Thyroid gland (tissue), 4 donors: ENCODE results near the gene OTUD6A. TPM values are rescaled to one million over a fixed set of nuclear protein-coding genes. Genes with fewer than 3 reads are reported as not detected.

ENCODE experiments used
- DNase-seq, 2 donors: peaks; one replicate each; pipeline ENCODE4 v3.0.0-alpha.2; 2019
- H3K27ac ChIP-seq, 3 donors: fragments of 200-600 bp; sonication (generic); 1 replicate in 2 of 3; 2 replicates in 1 of 3; pipeline ENCODE4 v1.5.1; 2016 to 2019; ENCODE audit warnings: mild to moderate bottlenecking in 1 of 3, moderate library complexity in 1 of 3
- H3K27me3 ChIP-seq: fragments of 200-600 bp; sonication (generic); one replicate; pipeline ENCODE4 v1.5.1; 2019
- H3K36me3 ChIP-seq, 2 donors: fragments of 200-600 bp; sonication (generic); one replicate each; pipeline ENCODE4 v1.5.1; 2016 to 2019
- H3K4me1 ChIP-seq, 2 donors: fragments of 200-600 bp; sonication (generic); one replicate each; pipeline ENCODE4 v1.5.1; 2017 to 2019
- H3K4me3 ChIP-seq, 3 donors: fragments of 200-600 bp; sonication (generic); replicated peaks in 1 of 3; 1 replicate in 2 of 3; 2 replicates in 1 of 3; pipeline ENCODE4 v1.5.1; 2016; ENCODE audit warnings: mild to moderate bottlenecking in 1 of 3
- H3K9me3 ChIP-seq: fragments of 200-600 bp; sonication (generic); one replicate; pipeline ENCODE4 v1.5.1; 2017
- CTCF ChIP-seq, 6 experiments: fragments of 200-600 bp in 3 of 6; fragments of 450-650 bp in 3 of 6; sonication (generic) in 3 of 6; IDR thresholded peaks; one replicate each; pipeline ENCODE4 v1.5.1; 2016 to 2019; ENCODE audit warnings: antibody characterized with exemption in 6 of 6, mild to moderate bottlenecking in 2 of 6, inconsistent platforms in 1 of 6, moderate library complexity in 1 of 6
- POLR2A ChIP-seq, 2 donors: fragments of 450-650 bp; IDR thresholded peaks; one replicate each; pipeline ENCODE4 v1.6.1; 2017; ENCODE audit warnings: antibody characterized with exemption in 2 of 2, mild to moderate bottlenecking in 2 of 2, moderate library complexity in 1 of 2
- WGBS, 2 donors: methylation state at CpG; one replicate each; pipeline ENCODE4 v1.1.5; 2017; 5-methylcytosine and 5-hydroxymethylcytosine counted together
- intact Hi-C: fragments of 100-400 bp; cut with DNase I; formaldehyde crosslinking; loops from one replicate; pipeline ENCODE4 v1.15.1; 2023
- total RNA-seq, 4 donors: library from RNA; depleted of rRNA; stranded (reverse); fragments of >200 nt; gene quantifications; one replicate each; pipeline ENCODE4 v1.2.3, GENCODE V29; 2016

OTUD6A gene
- total RNA-seq, 4 donors from 2014 or later = not detected

DNA sequence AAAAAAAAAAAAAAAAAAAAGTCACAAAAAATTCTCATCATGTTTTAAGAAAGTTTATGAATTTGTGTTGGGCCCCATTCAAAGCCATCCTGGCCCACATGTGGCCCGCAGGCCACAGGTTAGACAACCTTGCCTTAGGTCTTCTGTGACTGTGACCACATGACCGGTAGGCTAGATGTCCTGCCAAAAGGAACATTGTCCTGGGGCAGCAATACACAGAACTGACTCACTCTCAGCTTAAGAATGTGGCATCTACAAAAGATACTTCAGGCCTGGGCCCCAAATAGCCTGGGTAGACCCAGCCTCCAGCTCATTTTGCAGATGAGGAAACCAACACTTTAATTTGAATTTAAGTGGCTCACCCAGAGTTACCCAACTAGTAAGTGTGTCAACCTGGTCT, 22.5 kb upstream of the OTUD6A start:
- Histone ChIP-seq H3K27me3 (no peaks in the 10 kb centered on the region), H3K4me3 (no peak overlapping the region), H3K36me3 (no peaks in the 10 kb centered on the region), H3K4me1 (no peaks in the 10 kb centered on the region), H3K27ac (no peak overlapping the region), H3K9me3 (no peaks in the 10 kb centered on the region)
- 94 to 100% methylated on average over 2 of the region's 2 CpGs for WGBS, 2 donors
- no peak for DNase-seq
- intact Hi-C loops = loop anchor here (5.0 to 10.0 kb wide), 2 partner anchors 55 to 497 kb away; no protein-coding TSS in a partner anchor
- no peak for TF ChIP-seq POLR2A (IDR thresholded peaks at IDR 0.05)

DNA sequence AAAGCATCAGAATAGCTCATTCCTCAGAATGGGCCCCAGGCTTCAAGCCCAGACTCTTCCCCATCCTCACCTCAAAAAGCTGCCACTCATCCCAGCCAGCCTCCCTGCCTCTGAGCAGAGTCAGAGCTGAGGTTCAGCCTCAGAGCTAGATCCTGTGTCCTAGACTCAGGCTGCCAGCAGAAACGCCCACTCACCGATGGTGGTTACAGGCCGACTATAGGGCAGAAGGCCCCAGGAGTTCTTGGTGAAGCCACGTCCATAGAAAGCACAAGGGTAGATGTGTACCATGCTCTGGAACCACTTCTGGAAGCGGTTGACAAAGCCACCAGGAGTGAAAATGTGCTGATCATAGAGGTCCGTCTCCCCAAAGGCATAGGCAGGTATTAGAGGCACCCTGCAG, 20.3 kb upstream of the OTUD6A start:
- no peak overlapping the region for H3K27ac ChIP-seq
- no peaks in the 10 kb centered on the region for H3K27me3 ChIP-seq
- H3K4me3 ChIP-seq = no peak overlapping the region
- intact Hi-C loops = no loop called here
- H3K36me3 ChIP-seq = no peaks in the 10 kb centered on the region
- no peaks in the 10 kb centered on the region for H3K9me3 ChIP-seq
- no peak for DNase-seq
- TF ChIP-seq POLR2A (IDR thresholded peaks at IDR 0.05) = no peak
- no peak for TF ChIP-seq CTCF (IDR thresholded peaks at IDR 0.05)
- 100% methylated on average over 2 of the region's 6 CpGs; no CpG with 5 or more reads in 1 of the 2 donors for WGBS, 2 donors
- no peaks in the 10 kb centered on the region for H3K4me1 ChIP-seq

GRCh38 chrX:70042399-70043371, 19.6 kb upstream of the OTUD6A start:
- Histone ChIP-seq H3K4me3 (no peak overlapping the region), H3K9me3 (no peaks in the 10 kb centered on the region), H3K36me3 (no peaks in the 10 kb centered on the region), H3K4me1 (no peaks in the 10 kb centered on the region), H3K27me3 (no peaks in the 10 kb centered on the region), H3K27ac (no peak overlapping the region)
- WGBS, 2 donors = 33 to 57% methylated on average over 5 to 7 of the region's 11 CpGs
- peak; percentile 52 to 60 for DNase-seq
- intact Hi-C loops = no loop called here
- TF ChIP-seq CTCF (IDR thresholded peaks at IDR 0.05) (no peak), POLR2A (IDR thresholded peaks at IDR 0.05) (no peak)

DNA sequence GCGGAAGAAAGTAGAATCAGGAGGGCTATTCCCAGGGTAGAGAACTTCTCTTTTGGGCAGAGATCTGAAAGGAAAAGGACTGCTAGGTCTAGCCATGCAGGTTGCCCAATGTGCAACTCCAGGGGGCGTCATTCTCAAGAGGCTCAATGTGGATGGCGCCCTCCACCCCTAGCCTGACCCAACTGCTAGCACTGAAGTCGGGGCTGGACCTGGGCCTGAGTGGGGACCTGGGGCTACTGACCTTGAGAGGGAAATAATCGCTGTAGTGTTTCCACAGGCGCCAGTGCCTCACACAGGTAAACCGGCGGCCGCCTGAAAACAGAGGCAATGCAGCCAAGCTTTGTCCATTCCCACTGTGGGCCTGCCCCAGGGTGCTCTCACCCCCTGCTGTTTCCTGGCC, 18.6 kb upstream of the OTUD6A start:
- TF ChIP-seq CTCF (IDR thresholded peaks at IDR 0.05) (no peak), POLR2A (IDR thresholded peaks at IDR 0.05) (no peak)
- intact Hi-C loops = no loop called here
- no peak for DNase-seq
- no peaks in the 10 kb centered on the region for H3K36me3 ChIP-seq
- no peak overlapping the region for H3K27ac ChIP-seq
- H3K4me1 ChIP-seq = no peaks in the 10 kb centered on the region
- WGBS, 2 donors = 95 to 100% methylated on average over 1 to 4 of the region's 9 CpGs
- H3K9me3 ChIP-seq = no peaks in the 10 kb centered on the region
- H3K4me3 ChIP-seq = no peak overlapping the region
- H3K27me3 ChIP-seq = no peaks in the 10 kb centered on the region

- no peaks in the 10 kb centered on the region for H3K4me1 ChIP-seq
- DNase-seq = no peak
- 91 to 100% methylated on average over 2 to 4 of the region's 4 CpGs for WGBS, 2 donors
- intact Hi-C loops = no loop called here
- H3K36me3 ChIP-seq = no peaks in the 10 kb centered on the region
- H3K4me3 ChIP-seq = no peak overlapping the region
- H3K27me3 ChIP-seq = no peaks in the 10 kb centered on the region
- TF ChIP-seq CTCF (IDR thresholded peaks at IDR 0.05) (no peak), POLR2A (IDR thresholded peaks at IDR 0.05) (no peak)
- H3K27ac ChIP-seq = no peak overlapping the region
- H3K9me3 ChIP-seq = no peaks in the 10 kb centered on the region
Measured at GRCh38 chrX:70044541-70045245, 17.6 kb upstream of the OTUD6A start.
